PFSK-1 (cell line): ENCODE data around the gene SMIM44.

ENCODE experiments used
- FOXP2 ChIP-seq: optimal IDR thresholded peaks from 2 replicates; pipeline ENCODE3; 2011; ENCODE audit warnings: borderline replicate concordance, control low read depth, inconsistent platforms; ENCODE audit not compliant: insufficient read depth; ENCODE audit errors: extremely low read length, extremely low read depth
- POLR2AphosphoS5 ChIP-seq: IDR thresholded peaks from 2 replicates; pipeline ENCODE4 v1.6.1; 2012; ENCODE audit warnings: low read depth, mild to moderate bottlenecking, control low read depth, low read length, moderate library complexity
- SIN3A ChIP-seq: IDR thresholded peaks from 2 replicates; pipeline ENCODE4 v1.6.1; 2012; ENCODE audit warnings: mild to moderate bottlenecking, low read length, moderate library complexity, borderline replicate concordance; ENCODE audit not compliant: insufficient read depth
- TAF1 ChIP-seq: IDR thresholded peaks from 2 replicates; pipeline ENCODE4 v1.6.1; 2012; ENCODE audit warnings: low read length, control low read depth, borderline replicate concordance; ENCODE audit not compliant: insufficient read depth
- TF ChIP-seq, protein P1 (sequence below), 2 experiments: IDR thresholded peaks; 2 replicates each; pipeline versions ENCODE4 v1.6.1 to v1.8.0; 2011 to 2012; ENCODE audit warnings: low read depth in 2 of 2, low read length in 2 of 2, control low read depth in 1 of 2, inconsistent platforms in 1 of 2, mild to moderate bottlenecking in 1 of 2, moderate library complexity in 1 of 2; ENCODE audit not compliant: insufficient read depth in 1 of 2

DNA sequence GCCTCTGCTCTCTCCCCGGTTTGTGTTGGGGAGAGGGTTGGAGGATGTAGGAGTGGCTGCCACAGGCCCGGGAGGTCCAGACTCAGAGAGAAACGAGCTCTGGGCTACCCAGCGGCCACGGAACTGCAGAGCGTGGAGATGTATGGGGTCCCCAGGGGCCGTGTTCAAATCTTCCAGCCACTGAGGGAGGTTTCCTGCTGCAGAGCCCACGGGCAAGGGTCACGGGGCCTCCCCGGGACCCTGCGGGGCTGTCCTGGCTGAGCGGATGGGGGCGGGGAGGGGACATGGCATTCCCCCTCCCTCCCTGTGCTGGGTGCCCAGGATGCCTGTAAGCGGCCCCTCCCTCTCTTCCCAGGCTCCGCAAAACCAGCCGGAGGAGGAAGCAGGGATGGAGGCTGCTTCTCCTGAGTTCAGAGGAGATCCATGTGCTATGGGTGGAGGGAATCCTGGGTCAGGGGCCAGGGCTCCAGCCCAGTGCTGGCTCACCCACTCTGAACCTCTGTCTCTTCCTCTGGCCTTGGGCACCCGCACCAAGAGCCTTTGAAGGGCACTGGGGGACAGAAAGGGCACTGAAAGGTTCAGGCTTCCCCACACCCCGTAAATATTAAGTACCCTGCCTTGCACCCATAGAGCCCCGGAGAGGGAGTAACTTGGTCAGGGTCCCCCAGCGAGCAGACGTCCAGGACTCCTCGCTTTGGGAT lies 25.6 kb downstream of the SMIM44 start:
- TF ChIP-seq POLR2AphosphoS5 (no peak), TAF1 (no peak), FOXP2 (no peak), SIN3A (no peak)
- TF ChIP-seq, protein P1, sequence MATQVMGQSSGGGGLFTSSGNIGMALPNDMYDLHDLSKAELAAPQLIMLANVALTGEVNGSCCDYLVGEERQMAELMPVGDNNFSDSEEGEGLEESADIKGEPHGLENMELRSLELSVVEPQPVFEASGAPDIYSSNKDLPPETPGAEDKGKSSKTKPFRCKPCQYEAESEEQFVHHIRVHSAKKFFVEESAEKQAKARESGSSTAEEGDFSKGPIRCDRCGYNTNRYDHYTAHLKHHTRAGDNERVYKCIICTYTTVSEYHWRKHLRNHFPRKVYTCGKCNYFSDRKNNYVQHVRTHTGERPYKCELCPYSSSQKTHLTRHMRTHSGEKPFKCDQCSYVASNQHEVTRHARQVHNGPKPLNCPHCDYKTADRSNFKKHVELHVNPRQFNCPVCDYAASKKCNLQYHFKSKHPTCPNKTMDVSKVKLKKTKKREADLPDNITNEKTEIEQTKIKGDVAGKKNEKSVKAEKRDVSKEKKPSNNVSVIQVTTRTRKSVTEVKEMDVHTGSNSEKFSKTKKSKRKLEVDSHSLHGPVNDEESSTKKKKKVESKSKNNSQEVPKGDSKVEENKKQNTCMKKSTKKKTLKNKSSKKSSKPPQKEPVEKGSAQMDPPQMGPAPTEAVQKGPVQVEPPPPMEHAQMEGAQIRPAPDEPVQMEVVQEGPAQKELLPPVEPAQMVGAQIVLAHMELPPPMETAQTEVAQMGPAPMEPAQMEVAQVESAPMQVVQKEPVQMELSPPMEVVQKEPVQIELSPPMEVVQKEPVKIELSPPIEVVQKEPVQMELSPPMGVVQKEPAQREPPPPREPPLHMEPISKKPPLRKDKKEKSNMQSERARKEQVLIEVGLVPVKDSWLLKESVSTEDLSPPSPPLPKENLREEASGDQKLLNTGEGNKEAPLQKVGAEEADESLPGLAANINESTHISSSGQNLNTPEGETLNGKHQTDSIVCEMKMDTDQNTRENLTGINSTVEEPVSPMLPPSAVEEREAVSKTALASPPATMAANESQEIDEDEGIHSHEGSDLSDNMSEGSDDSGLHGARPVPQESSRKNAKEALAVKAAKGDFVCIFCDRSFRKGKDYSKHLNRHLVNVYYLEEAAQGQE (IDR thresholded peaks at IDR 0.05; ENCODE audit: insufficient read depth in 1 of 2, low read depth in 2 of 2, low read length in 2 of 2), result 0 out of 4 replicates have a peak, but pooled peaks of 1 of the 2 experiments have one; percentile 9
